ENCODE data around the gene AUTS2. TPM values are rescaled to one million over a fixed set of nuclear protein-coding genes. Genes with fewer than 3 reads are reported as not detected.

The AUTS2 gene
- total and polyA plus RNA-seq, 2 of the 8 experiments (the other 6 are each of a cell fraction or from before 2014, with no cell fraction given) = 25.9 to 101 TPM

GRCh38 chr7:70241536-70242175, 643.4 kb downstream of the AUTS2 start:
- 90% methylated on average over 2 of the region's 2 CpGs; no CpG with 5 or more reads in 1 of the 2 experiments for WGBS, 2 experiments (ENCODE audit: extremely low coverage in 1 of 2, insufficient coverage in 1 of 2, insufficient read length in 1 of 2, insufficient replicate concordance in 2 of 2, low coverage in 1 of 2, low lambda C conversion rate in 2 of 2, missing lambda C conversion rate in 1 of 2)
- Histone ChIP-seq H4K5ac (ENCODE audit: insufficient read length, low read depth, low read length) (no peak overlapping the region), H2BK15ac (ENCODE audit: low read length) (no peak overlapping the region), H3K56ac (replicated peaks; ENCODE audit: insufficient read length, low read depth, low read length) (no peak overlapping the region), H3K9ac (replicated peaks in 1 of 4; ENCODE audit: extremely low read depth in 1 of 4, low read depth in 3 of 4, low read length in 3 of 4) (no peak overlapping the region), H2AK5ac (ENCODE audit: low read depth, low read length) (no peak overlapping the region), H2AFZ (ENCODE audit: low read length) (no peak overlapping the region), H3K79me2 (ENCODE audit: control insufficient read depth in 1 of 2, insufficient read depth in 2 of 2, low read length in 2 of 2) (no peaks in the 10 kb centered on the region), H2BK5ac (ENCODE audit: low read depth, low read length) (no peak overlapping the region), H3K4me2 (ENCODE audit: insufficient read depth in 1 of 2, low read depth in 2 of 2, low read length in 2 of 2) (no peak overlapping the region), H3K23ac (ENCODE audit: insufficient read length) (no peak overlapping the region), H3K23me2 (ENCODE audit: low read depth, low read length) (no peaks in the 10 kb centered on the region), H3K9me3 (ENCODE audit: insufficient read depth in 2 of 2, low read depth in 1 of 2, low read length in 1 of 2) (no peaks in the 10 kb centered on the region), H4K91ac (replicated peaks; ENCODE audit: insufficient read length, low read length) (no peak overlapping the region), H4K20me1 (replicated peaks in 1 of 2; ENCODE audit: control insufficient read depth in 1 of 2, insufficient read depth in 2 of 2, low read length in 2 of 2) (no peaks in the 10 kb centered on the region), H3K18ac (ENCODE audit: extremely low read depth, low read length) (no peak overlapping the region), H3K79me1 (ENCODE audit: low read depth, low read length) (no peaks in the 10 kb centered on the region), H3K4me3 (ENCODE audit: extremely low read depth in 1 of 4, insufficient read depth in 2 of 4, low read depth in 3 of 4, low read length in 4 of 4) (no peak overlapping the region), H4K8ac (ENCODE audit: extremely low read depth, insufficient read depth, low read length) (no peak overlapping the region), H3K36me3 (ENCODE audit: control insufficient read depth in 2 of 4, insufficient read depth in 4 of 4, low read length in 3 of 4) (no peaks in the 10 kb centered on the region), H3K27me3 (replicated peaks in 1 of 4; ENCODE audit: control insufficient read depth in 3 of 4, extremely low read depth in 1 of 4, insufficient read depth in 3 of 4, low read length in 3 of 4) (no peaks in the 10 kb centered on the region), H2BK20ac (ENCODE audit: low read length) (no peak overlapping the region), H3K4ac (replicated peaks; ENCODE audit: insufficient read length, low read depth, low read length) (no peak overlapping the region), H2BK120ac (replicated peaks; ENCODE audit: low read depth, low read length) (no peak overlapping the region), H3K4me1 (replicated peaks in 1 of 4; ENCODE audit: control insufficient read depth in 3 of 4, insufficient read depth in 4 of 4, low read length in 3 of 4) (peaks cover 0 to 4% (median 1%) of the 10 kb centered on the region in 4 experiments; a peak in 3 of 7 replicates), H3K14ac (ENCODE audit: insufficient read length) (no peak overlapping the region), H2BK12ac (ENCODE audit: low read depth, low read length) (no peak overlapping the region), H3K27ac (ENCODE audit: low read depth, low read length) (no peak overlapping the region)
- ChIA-PET CTCF (ENCODE audit: partially characterized antibody) (interaction anchor here (1.0 to 1.1 kb wide), 2 partner anchors 13 to 80 kb away, joined by 4 to 5 read pairs; no protein-coding TSS in a partner anchor), POLR2A (ENCODE audit: partially characterized antibody) (no interaction called here)
- DNase-seq (ENCODE audit: low read depth in 1 of 2, low spot score in 2 of 2) = no peak
- FAIRE-seq = no peak
- no peak for TF ChIP-seq NANOG (IDR thresholded peaks at IDR 0.05; ENCODE audit: insufficient read depth, low read depth, low read length, poor library complexity, severe bottlenecking)
- TF ChIP-seq BACH1 (IDR thresholded peaks at IDR 0.05; ENCODE audit: low read length) = no peak
- TF ChIP-seq CBX8 (IDR thresholded peaks at IDR 0.05; ENCODE audit: borderline replicate concordance, low read depth, low read length) = no peak
- TF ChIP-seq SIN3A (conservative IDR thresholded peaks at IDR 0.05 in 1 of 2, IDR thresholded peaks at IDR 0.05 in 1 of 2; ENCODE audit: low read depth in 1 of 2, low read length in 2 of 2) = no peak
- TF ChIP-seq KDM1A (IDR thresholded peaks at IDR 0.05; ENCODE audit: borderline replicate concordance, low read length) = no peak
- TF ChIP-seq KDM4A (IDR thresholded peaks at IDR 0.05; ENCODE audit: low read depth, low read length, severe bottlenecking) = no peak
- no peak for TF ChIP-seq RBBP5 (IDR thresholded peaks at IDR 0.05; ENCODE audit: borderline replicate concordance, low read depth, low read length)
- no peak for TF ChIP-seq BCL11A (IDR thresholded peaks at IDR 0.05; ENCODE audit: low read depth in 2 of 2, low read length in 2 of 2)
- TF ChIP-seq, protein P1, sequence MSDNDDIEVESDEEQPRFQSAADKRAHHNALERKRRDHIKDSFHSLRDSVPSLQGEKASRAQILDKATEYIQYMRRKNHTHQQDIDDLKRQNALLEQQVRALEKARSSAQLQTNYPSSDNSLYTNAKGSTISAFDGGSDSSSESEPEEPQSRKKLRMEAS (IDR thresholded peaks at IDR 0.05) = no peak
- TF ChIP-seq SIX5 (IDR thresholded peaks at IDR 0.05; ENCODE audit: low read depth, low read length) = no peak
- TF ChIP-seq PHF8 (conservative IDR thresholded peaks at IDR 0.05; ENCODE audit: low read depth, low read length) = no peak
- TF ChIP-seq CHD1 (IDR thresholded peaks at IDR 0.05; ENCODE audit: low read depth, low read length) = no peak
- TF ChIP-seq SP1 (IDR thresholded peaks at IDR 0.05; ENCODE audit: low read depth, low read length) = no peak
